Mesenchymal stem cell (in vitro differentiated cells and primary cell): ENCODE results near the gene ATP8B1.
A peak's percentile ranks its signal among the peaks of the same experiment; 100 is the strongest.

Source experiments
- DNase-seq: peaks from one replicate; pipeline ENCODE4 v3.0.0-alpha.2; 2013
- H2AFZ ChIP-seq: one replicate; pipeline ENCODE4 v1.6.1; 2013; ENCODE audit warnings: low read depth, mild to moderate bottlenecking, control low read depth, inconsistent platforms, low read length, moderate library complexity
- H2AK5ac ChIP-seq: 2 replicates; pipeline ENCODE4 v1.6.1; 2013; ENCODE audit warnings: low read length, moderate library complexity, mild to moderate bottlenecking, inconsistent platforms; ENCODE audit not compliant: severe bottlenecking
- H2BK120ac ChIP-seq: one replicate; pipeline ENCODE4 v1.6.1; 2013; ENCODE audit warnings: low read depth, mild to moderate bottlenecking, inconsistent platforms, low read length, moderate library complexity
- H2BK12ac ChIP-seq, 2 experiments: one replicate each; pipeline ENCODE4 v1.6.1; 2013; ENCODE audit warnings: inconsistent platforms in 2 of 2, low read length in 2 of 2, mild to moderate bottlenecking in 2 of 2, moderate library complexity in 2 of 2, control low read depth in 1 of 2
- H2BK15ac ChIP-seq: one replicate; pipeline ENCODE4 v1.6.1; 2013; ENCODE audit warnings: mild to moderate bottlenecking, low read depth, inconsistent platforms; ENCODE audit not compliant: poor library complexity, severe bottlenecking
- H2BK5ac ChIP-seq: 2 replicates; pipeline ENCODE4 v1.6.1; 2013; ENCODE audit warnings: low read depth, mild to moderate bottlenecking, low read length, control low read depth, inconsistent platforms; ENCODE audit not compliant: poor library complexity, severe bottlenecking
- H3K14ac ChIP-seq, 2 experiments: one replicate each; pipeline ENCODE4 v1.6.1; 2013; ENCODE audit warnings: inconsistent platforms in 2 of 2, low read length in 2 of 2, control low read depth in 1 of 2, mild to moderate bottlenecking in 1 of 2, moderate library complexity in 1 of 2
- H3K18ac ChIP-seq, 2 experiments: one replicate each; pipeline ENCODE4 v1.6.1; 2013; ENCODE audit warnings: inconsistent platforms in 2 of 2, low read length in 2 of 2, control low read depth in 1 of 2, low read depth in 1 of 2, mild to moderate bottlenecking in 1 of 2
- H3K23ac ChIP-seq, 2 experiments: one replicate each; pipeline ENCODE4 v1.6.1; 2013; ENCODE audit warnings: inconsistent platforms in 2 of 2, low read length in 2 of 2, mild to moderate bottlenecking in 2 of 2, moderate library complexity in 2 of 2, control low read depth in 1 of 2
- H3K27ac ChIP-seq: 2 replicates; pipeline ENCODE4 v1.5.1; 2013; ENCODE audit warnings: mild to moderate bottlenecking, moderate library complexity, low read length, control low read depth, inconsistent platforms; ENCODE audit not compliant: poor library complexity, severe bottlenecking
- H3K27me3 ChIP-seq, 2 experiments: 2 replicates each; pipeline versions ENCODE4 v1.6.1 to v1.7.0; 2013; ENCODE audit warnings: low read length in 2 of 2, mild to moderate bottlenecking in 2 of 2, moderate library complexity in 2 of 2, control low read depth in 1 of 2, inconsistent platforms in 1 of 2; ENCODE audit not compliant: control insufficient read depth in 1 of 2, insufficient read depth in 1 of 2
- H3K36me3 ChIP-seq, 2 experiments: 2 replicates each; pipeline versions ENCODE4 v1.6.1 to v1.7.0; 2013; ENCODE audit warnings: low read length in 2 of 2, control low read depth in 1 of 2, inconsistent platforms in 1 of 2, low read depth in 1 of 2, mild to moderate bottlenecking in 1 of 2; ENCODE audit not compliant: insufficient read depth in 2 of 2, control insufficient read depth in 1 of 2
- H3K4ac ChIP-seq, 2 experiments: one replicate each; pipeline ENCODE4 v1.6.1; 2013; ENCODE audit warnings: inconsistent platforms in 2 of 2, low read length in 2 of 2, mild to moderate bottlenecking in 2 of 2, moderate library complexity in 2 of 2, control low read depth in 1 of 2, low read depth in 1 of 2
- H3K4me1 ChIP-seq: 2 replicates; pipeline ENCODE4 v1.6.1; 2013; ENCODE audit warnings: low read depth, low read length, control low read depth; ENCODE audit not compliant: control insufficient read depth, insufficient read depth
- H3K4me2 ChIP-seq: 2 replicates; pipeline ENCODE4 v1.6.1; 2013; ENCODE audit warnings: low read length, mild to moderate bottlenecking, inconsistent platforms; ENCODE audit not compliant: poor library complexity, severe bottlenecking
- H3K4me3 ChIP-seq, 2 experiments: 2 replicates each; pipeline versions ENCODE4 v1.5.1 to v1.7.0; 2013; ENCODE audit warnings: low read length in 2 of 2, mild to moderate bottlenecking in 2 of 2, control low read depth in 1 of 2, low read depth in 1 of 2; ENCODE audit not compliant: insufficient read depth in 1 of 2
- H3K79me1 ChIP-seq: replicated peaks from 2 replicates; pipeline ENCODE4 v1.6.1; 2013; ENCODE audit warnings: mild to moderate bottlenecking, control low read depth, low read length, inconsistent platforms; ENCODE audit not compliant: poor library complexity, severe bottlenecking
- H3K9ac ChIP-seq: 2 replicates; pipeline ENCODE4 v1.7.0; 2013; ENCODE audit warnings: mild to moderate bottlenecking, low read length, moderate library complexity
- H3K9me3 ChIP-seq: 2 replicates; pipeline ENCODE4 v1.7.0; 2013; ENCODE audit warnings: mild to moderate bottlenecking, low read length; ENCODE audit not compliant: control insufficient read depth
- H4K8ac ChIP-seq: one replicate; pipeline ENCODE4 v1.6.1; 2013; ENCODE audit warnings: inconsistent platforms, mild to moderate bottlenecking, low read length, moderate library complexity
- H4K91ac ChIP-seq: one replicate; pipeline ENCODE4 v1.6.1; 2013; ENCODE audit warnings: mild to moderate bottlenecking, low read length, inconsistent platforms
- WGBS: methylation state at CpG from one replicate; pipeline ENCODE4 v1.1.7; 2013; ENCODE audit warnings: mixed read lengths; 5-methylcytosine and 5-hydroxymethylcytosine counted together

ATP8B1 gene

GRCh38 chr18:57780318-57780705, 22.8 kb downstream of the ATP8B1 start:
- no peak overlapping the region for H3K23ac ChIP-seq
- H3K4ac ChIP-seq, result no peak overlapping the region
- H2BK12ac ChIP-seq, result no peak overlapping the region
- no peak overlapping the region for H2BK120ac ChIP-seq
- no peak overlapping the region for H4K8ac ChIP-seq
- peak overlapping the region; percentile 92 for H2BK5ac ChIP-seq
- peaks cover 17% of the 10 kb centered on the region for H3K4me1 ChIP-seq
- no peak overlapping the region for H2BK15ac ChIP-seq
- peak overlapping the region; percentile 72 for H3K9ac ChIP-seq
- H3K9me3 ChIP-seq, result no peaks in the 10 kb centered on the region
- no peak overlapping the region for H2AK5ac ChIP-seq
- H3K36me3 ChIP-seq, result no peaks in the 10 kb centered on the region
- H4K91ac ChIP-seq, result no peak overlapping the region
- DNase-seq, result peak; percentile 62
- H3K27me3 ChIP-seq, result no peaks in the 10 kb centered on the region
- no peak overlapping the region for H2AFZ ChIP-seq
- H3K79me1 ChIP-seq, result peaks cover 1% of the 10 kb centered on the region
- no CpG with 5 or more reads among the region's 2 CpGs for WGBS
- peak overlapping the region; percentile 34 for H3K4me2 ChIP-seq
- peak overlapping the region in 1 of 2 experiments; percentile 53 for H3K4me3 ChIP-seq
- H3K18ac ChIP-seq, result peak overlapping the region in 1 of 2 experiments; percentile 62
- H3K14ac ChIP-seq, result no peak overlapping the region
- peak overlapping the region; percentile 99 for H3K27ac ChIP-seq

DNA sequence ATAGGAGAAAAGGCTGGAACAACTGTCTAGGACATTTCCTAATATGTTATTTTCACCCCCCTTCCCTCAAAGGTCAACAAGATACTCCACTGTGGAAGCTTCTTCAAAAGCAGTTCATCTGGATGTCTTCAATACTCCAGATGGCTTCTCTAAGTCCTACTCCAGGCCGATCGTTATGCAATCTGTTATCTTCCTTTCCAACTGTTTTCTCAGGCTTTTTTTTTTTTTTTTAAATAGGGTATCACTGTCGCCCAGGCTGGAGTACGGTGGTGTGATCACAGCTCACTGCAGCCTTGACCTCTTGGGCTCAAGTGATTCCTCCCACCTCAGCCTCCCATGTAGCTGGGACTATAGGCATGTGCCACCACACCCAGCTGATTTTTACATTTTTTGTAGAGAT, 26.3 kb downstream of the ATP8B1 start:
- Histone ChIP-seq H3K23ac (no peak overlapping the region), H3K36me3 (no peaks in the 10 kb centered on the region), H3K27me3 (no peaks in the 10 kb centered on the region), H3K4me1 (peaks cover 13% of the 10 kb centered on the region), H4K8ac (no peak overlapping the region), H3K9me3 (no peaks in the 10 kb centered on the region), H3K18ac (peak overlapping the region in 1 of 2 experiments; percentile 19), H2BK15ac (no peak overlapping the region), H3K14ac (no peak overlapping the region), H3K4me3 (no peak overlapping the region), H2BK5ac (no peak overlapping the region), H3K79me1 (peaks cover 9% of the 10 kb centered on the region), H4K91ac (no peak overlapping the region), H2AFZ (no peak overlapping the region), H3K27ac (no peak overlapping the region), H3K9ac (peak overlapping the region; percentile 17), H2AK5ac (no peak overlapping the region), H3K4ac (no peak overlapping the region), H3K4me2 (no peak overlapping the region), H2BK12ac (peak overlapping the region in 1 of 2 experiments; percentile 55), H2BK120ac (no peak overlapping the region)
- peak; percentile 86 for DNase-seq
- WGBS, result 23% methylated on average over 4 of the region's 4 CpGs

DNA sequence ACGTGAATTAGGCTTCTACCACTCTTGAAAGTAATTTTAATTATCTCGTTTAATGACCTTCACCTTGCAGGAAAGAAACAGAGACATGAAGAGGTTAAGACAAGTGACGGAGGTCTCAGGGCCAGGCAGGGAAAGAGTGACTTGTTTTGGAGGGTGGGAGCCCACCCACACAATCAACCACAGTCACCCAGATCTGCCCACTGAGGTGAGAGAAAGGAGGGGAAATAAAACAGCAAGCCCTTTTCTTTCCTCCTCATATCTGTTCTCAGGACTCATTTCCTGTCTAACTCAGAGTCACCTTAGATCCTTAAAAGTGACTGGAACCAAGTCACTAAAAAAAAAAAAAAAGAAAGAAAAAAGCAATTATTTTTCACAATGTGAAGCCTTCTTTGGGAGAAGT, 26.8 kb downstream of the ATP8B1 start:
- H3K18ac ChIP-seq, result peak overlapping the region in 1 of 2 experiments; percentile 34
- H4K91ac ChIP-seq, result no peak overlapping the region
- H2AFZ ChIP-seq, result no peak overlapping the region
- no peaks in the 10 kb centered on the region for H3K36me3 ChIP-seq
- no peak overlapping the region for H4K8ac ChIP-seq
- no peak overlapping the region for H2BK5ac ChIP-seq
- no peak overlapping the region for H2BK12ac ChIP-seq
- no peaks in the 10 kb centered on the region for H3K9me3 ChIP-seq
- no peaks in the 10 kb centered on the region for H3K27me3 ChIP-seq
- DNase-seq, result no peak
- H3K9ac ChIP-seq, result peak overlapping the region; percentile 17
- whole genome bisulfite sequencing, result 100% methylated on average over 1 of the region's 3 CpGs
- peaks cover 10% of the 10 kb centered on the region for H3K4me1 ChIP-seq
- no peak overlapping the region for H3K4me2 ChIP-seq
- no peak overlapping the region for H2BK15ac ChIP-seq
- H3K79me1 ChIP-seq, result peaks cover 11% of the 10 kb centered on the region
- no peak overlapping the region for H2AK5ac ChIP-seq
- no peak overlapping the region for H3K23ac ChIP-seq
- H3K4me3 ChIP-seq, result no peak overlapping the region
- H3K27ac ChIP-seq, result no peak overlapping the region
- H2BK120ac ChIP-seq, result no peak overlapping the region
- no peak overlapping the region for H3K4ac ChIP-seq
- H3K14ac ChIP-seq, result no peak overlapping the region

- Histone ChIP-seq H3K18ac (no peak overlapping the region), H3K27ac (no peak overlapping the region), H2BK5ac (no peak overlapping the region), H3K4me1 (peaks cover 10% of the 10 kb centered on the region), H3K4me3 (no peak overlapping the region), H2AK5ac (no peak overlapping the region), H3K9me3 (no peaks in the 10 kb centered on the region), H3K79me1 (peaks cover 14% of the 10 kb centered on the region), H2AFZ (no peak overlapping the region), H4K91ac (no peak overlapping the region), H3K23ac (no peak overlapping the region), H2BK15ac (no peak overlapping the region), H3K14ac (no peak overlapping the region), H2BK12ac (no peak overlapping the region), H3K4me2 (no peak overlapping the region), H3K27me3 (no peaks in the 10 kb centered on the region), H3K9ac (no peak overlapping the region), H2BK120ac (no peak overlapping the region), H3K36me3 (no peaks in the 10 kb centered on the region), H3K4ac (no peak overlapping the region), H4K8ac (no peak overlapping the region)
- no peak for DNase-seq
- WGBS, result 100% methylated on average over 3 of the region's 3 CpGs
These were observed 27.2 kb downstream of the ATP8B1 start for GRCh38 chr18:57775937-57776336.
